SK-MEL-5 (cell line): ENCODE measurements around the gene CRIP2. TPM values are rescaled to one million over a fixed set of nuclear protein-coding genes. Genes with fewer than 3 reads are reported as not detected.
A peak's percentile ranks its signal among the peaks of the same experiment; 100 is the strongest.

Experiments used
- DNase-seq: peaks from one replicate; pipeline ENCODE4 v3.0.0-alpha.2; 2016; ENCODE audit warnings: low read depth, low spot score
- in situ Hi-C: cut with HindIII; loops from 2 replicates; pipeline ENCODE4 v1.10.0; 2016; ENCODE audit warnings: low sequenced_read_pairs, high pct_unique_total_duplicates, low pct_unique_long_range_greater_than_20kb
- total RNA-seq: library from RNA; depleted of rRNA; stranded (reverse); fragments of >200 nt; shearing (Covaris generic); gene quantifications from 2 replicates; pipeline ENCODE4 v1.2.3, GENCODE V29; 2014

The CRIP2 gene
- total RNA-seq, 1 experiment from 2014 or later: 0.87 TPM

DNA sequence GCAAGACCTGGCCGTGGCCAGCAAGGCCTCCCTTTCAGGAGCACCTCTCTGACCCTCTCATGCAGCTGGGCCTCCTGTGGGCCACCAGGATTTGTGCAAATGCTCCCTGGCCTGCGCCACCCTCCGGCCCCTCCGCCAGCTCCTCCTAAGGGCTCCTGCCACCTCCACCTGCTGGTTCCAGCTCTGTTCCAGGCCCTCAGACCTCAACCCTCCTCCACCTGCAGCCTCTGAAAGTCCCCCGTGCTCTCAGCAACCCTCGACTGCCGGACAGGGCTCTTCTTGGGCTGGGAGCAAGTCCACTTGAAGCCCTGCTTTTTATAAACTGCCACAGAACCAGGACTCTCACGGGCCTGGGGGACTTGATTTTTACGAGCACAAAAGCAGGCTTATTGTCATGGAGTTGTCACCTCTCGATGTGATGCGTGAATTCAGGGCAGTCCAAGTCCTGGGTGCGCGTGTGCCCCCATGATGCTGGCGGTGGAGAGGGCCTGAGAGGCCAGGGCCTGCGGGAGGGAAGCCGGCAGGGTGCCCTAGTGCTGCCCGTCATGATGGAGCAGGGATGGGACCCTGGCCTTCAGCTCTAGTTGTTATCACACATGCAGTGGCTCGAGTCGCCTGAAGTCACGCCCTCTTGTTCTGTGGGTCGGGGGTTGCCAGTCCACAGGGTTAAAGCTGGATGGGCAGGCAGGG, 25.6 kb downstream of the CRIP2 start:
- no peak for DNase-seq
- in situ Hi-C loops: no loop called here

GRCh38 chr14:105500726-105501101, 26.1 kb downstream of the CRIP2 start:
- DNase-seq: no peak
- in situ Hi-C loops: no loop called here

- in situ Hi-C loops: no loop called here
- no peak for DNase-seq
Measured at GRCh38 chr14:105501504-105502291, 27.1 kb downstream of the CRIP2 start.

- no peak for DNase-seq
- in situ Hi-C loops: no loop called here
Measured at GRCh38 chr14:105502446-105503295, 28.1 kb downstream of the CRIP2 start.

DNA sequence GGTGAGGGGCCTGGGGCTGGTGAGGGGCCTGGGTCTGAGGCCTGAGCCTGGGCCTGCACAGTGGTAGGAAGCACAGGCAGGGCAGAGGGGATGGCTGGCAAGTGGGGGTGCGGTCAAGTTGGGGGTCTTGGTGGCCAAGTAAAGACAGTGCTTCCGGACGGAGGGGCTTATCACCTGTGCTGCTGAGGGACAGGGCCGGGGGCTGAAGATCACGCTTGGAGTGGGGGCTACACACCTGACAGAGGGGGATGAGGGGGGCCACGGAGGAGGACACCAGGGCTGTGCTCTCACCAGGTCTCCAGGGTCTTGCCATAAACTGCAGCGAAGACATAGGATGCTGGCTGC, 28.6 kb downstream of the CRIP2 start:
- in situ Hi-C loops: no loop called here
- DNase-seq: no peak

- in situ Hi-C loops: no loop called here
Measured at GRCh38 chr14:105503935-105504692, 29.5 kb downstream of the CRIP2 start.

DNA sequence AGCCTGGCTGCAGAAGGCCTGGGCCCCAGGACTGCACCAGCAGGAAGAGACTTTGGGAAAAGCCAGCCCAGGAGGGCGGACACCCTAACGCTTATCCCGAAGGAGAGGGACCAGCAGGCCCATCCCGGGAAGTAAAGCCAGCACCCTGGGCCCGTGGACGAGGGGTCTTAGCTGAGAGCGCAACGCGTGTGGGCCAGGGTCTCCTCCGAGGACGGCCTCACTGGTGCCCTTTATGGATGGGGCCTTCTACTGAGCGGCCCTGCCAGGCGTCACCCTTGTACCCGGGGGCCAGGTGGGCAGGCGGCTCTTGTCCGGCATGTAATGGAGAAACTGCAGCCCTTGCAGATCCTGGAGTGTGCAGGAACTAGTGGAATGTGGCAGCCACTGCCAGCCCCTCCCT, 30.5 kb downstream of the CRIP2 start:
- in situ Hi-C loops: no loop called here

More at GRCh38 chr14:105503935-105504692, 29.5 kb downstream of the CRIP2 start:
- no peak for DNase-seq

GRCh38 chr14:105507247-105507646, 32.6 kb downstream of the CRIP2 start:
- in situ Hi-C loops: no loop called here
- no peak for DNase-seq

More for the DNA sequence above, 30.5 kb downstream of the CRIP2 start:
- no peak for DNase-seq

- in situ Hi-C loops: no loop called here
- DNase-seq: no peak
Measured at GRCh38 chr14:105508069-105508468, 33.4 kb downstream of the CRIP2 start.

- in situ Hi-C loops: no loop called here
- no peak for DNase-seq
Measured at GRCh38 chr14:105508601-105509000, 34.0 kb downstream of the CRIP2 start.

DNA sequence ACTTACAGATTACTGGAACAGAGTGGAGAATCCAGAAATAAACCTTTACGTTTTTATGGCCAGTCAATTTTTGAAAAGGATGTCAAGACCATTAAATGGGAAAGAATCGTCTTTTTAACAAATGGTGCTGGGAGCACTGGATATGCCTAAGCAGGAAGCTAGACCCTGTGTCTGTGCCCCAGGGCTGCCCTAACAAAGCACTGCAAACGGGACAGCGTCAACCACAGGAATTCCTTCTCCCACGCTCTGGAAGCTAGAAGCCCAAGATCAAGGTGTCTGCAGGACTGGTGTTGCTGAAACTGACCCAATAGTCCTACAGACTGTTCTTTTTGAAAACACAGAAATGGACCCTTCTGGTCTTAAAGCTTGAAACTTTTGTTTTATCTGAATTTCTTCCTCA, 42.5 kb downstream of the CRIP2 start:
- peak; percentile 28 for DNase-seq
- in situ Hi-C loops: no loop called here

DNA sequence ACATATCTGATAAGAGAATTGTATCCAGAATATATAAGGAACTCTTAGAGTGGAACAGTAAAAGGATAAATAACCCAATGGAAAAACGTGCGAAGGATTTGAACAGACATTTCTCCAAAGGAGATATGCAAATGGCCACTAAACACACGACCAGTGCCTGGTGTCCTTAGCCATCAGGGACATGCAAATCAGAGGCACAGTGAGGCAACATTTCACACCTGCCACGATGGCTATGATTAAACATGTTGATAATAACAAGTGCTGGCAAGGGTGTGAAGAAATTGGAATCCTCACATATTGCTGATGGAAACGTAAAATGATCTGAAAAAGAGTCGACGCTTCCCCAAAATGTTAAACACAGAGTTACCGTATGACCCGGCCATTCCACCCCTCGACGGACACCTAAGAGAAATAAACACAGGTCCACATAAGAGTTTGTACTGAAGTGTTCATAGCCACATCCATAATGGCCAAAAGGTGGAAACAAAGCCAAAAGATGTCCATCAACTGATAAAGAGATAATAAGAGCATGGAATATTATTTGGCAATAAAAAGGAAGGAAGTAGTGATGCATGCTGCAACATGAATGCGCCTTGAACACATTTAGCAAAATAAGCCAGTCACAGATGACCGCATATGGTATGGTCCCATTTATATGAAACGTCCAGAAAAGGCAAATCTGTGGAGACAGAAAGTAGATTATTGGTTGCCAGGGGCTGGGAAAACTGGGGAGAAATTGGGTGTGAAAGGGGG, 45.5 kb downstream of the CRIP2 start:
- no peak for DNase-seq
- in situ Hi-C loops: no loop called here

DNA sequence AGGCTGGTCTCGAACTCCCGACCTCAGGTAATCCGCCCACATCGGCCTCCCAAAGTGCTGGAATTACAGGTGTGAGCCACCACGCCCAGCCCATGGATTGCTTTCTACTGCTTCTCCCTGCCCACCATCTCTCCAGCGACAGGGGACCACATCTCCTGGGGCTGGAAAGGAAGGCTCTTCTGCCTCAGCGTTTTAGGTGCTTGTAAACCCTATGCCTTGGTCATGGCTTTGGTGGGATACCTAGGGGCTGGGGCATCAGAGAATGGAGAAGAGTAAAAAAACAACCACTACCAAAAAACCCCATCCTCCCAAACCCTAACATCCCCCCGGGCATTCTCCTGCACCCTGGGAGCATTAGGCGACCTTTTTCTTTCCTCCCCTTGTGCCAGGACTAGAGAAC, 50.7 kb downstream of the CRIP2 start:
- in situ Hi-C loops: no loop called here
- DNase-seq: no peak

- in situ Hi-C loops: no loop called here
- peak; percentile 50 for DNase-seq
Measured at GRCh38 chr14:105525861-105526775, 51.5 kb downstream of the CRIP2 start, which contains the start of gene TMEM121. Gene TMEM121 (plus strand): TSS chr14:105526583. CDS start chr14:105528835, 2,252 bp downstream.

GRCh38 chr14:105526776-105527380, 52.3 kb downstream of the CRIP2 start:
- in situ Hi-C loops: no loop called here
- no peak for DNase-seq

DNA sequence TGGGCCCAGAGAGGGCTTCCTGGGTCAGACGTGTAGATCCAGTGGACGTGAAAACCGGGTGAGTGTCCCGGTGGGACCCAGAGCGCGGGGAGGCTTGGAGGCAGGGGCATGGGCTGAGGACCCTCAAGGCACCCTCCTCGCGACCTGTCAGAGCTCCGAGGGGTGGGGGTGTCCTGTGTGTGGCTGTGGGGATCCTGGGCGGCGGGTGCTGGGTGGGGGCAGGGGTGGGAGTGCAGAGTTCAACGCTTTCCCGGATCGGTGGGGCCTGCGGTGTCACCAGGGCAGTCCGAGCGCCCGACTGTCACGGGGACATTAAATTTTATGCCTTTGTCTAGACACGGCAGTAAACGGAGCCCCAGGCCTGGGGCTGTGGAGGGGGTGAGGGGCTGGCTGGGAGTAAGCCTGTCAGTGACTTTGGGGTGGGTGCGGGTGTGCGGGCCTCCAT, 52.8 kb downstream of the CRIP2 start:
- DNase-seq: no peak
- in situ Hi-C loops: no loop called here
